ENCODE results near the gene IL21R.
"Not testable (repeated sequence)": the region's sequence is repeated elsewhere in the genome, so short reads cannot be mapped to it uniquely, and the experiment has no call there.

IL21R gene

DNA sequence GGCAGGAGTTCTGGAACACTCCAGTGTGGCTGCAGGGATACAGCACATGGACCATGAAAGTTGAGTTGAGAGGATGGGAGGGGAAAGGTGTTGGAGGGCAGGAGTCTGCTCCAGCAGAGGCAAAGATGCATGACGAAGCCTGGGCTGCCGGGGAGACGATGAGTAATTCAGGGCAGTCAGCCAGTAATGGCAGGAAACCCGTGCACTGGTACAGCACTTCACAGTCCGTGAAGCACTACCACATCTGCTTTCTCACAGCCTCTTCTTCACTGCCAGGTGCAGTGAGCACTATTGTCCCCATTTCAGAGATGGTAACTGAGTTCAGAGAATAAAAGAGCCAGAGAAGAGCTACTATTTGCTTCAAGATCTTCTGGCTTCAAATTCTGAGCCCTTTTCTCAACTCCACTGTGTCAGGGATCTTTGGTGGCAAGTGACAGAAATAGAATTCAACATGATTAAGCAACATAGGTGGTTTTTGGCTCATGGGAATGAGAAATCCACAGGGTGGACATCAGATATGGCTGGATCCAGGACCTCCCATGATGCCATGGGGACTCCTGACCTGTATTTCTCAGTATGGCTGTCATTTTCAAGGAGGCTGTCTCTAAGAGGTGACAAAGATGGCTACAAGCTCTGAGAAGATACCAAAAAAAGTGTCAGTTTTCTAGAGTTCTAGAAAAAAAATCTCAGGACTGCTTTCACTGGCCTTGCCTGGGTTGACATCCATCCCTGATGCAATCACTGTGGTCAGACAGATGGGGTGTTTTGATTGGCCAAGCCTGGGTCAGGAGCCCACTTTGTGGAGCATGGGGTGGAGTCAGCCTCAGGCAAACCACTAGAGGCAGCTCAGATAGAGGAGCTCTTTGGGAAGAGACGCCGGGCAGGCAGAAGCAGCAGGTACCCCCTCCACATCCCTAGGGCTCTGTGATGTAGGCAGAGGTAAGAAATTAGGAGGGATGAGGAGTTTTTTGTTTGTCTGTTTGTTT is 24.7 kb downstream of the IL21R start:
- DNase-seq (ENCODE audit: low read depth in 2 of 2), result peak; percentile 72 to 74

DNA sequence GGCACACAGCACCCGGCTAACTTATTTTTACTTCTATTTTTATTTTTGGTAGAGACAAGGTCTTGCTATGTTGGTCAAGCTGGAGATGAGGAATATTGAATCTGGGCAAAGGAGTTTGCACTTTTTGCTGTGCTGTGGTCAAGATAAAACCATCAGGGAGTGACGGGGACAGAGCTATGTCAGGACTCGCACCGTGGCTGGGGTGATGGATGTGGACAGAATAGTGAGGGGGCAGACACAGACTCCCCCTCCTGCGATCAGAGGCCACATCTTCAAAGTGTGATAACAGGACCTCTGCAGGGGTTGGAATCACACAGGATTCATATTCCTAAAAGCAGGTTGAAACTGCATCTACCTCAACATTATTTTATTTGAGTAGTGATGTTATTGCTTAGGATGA is 25.6 kb downstream of the IL21R start:
- DNase-seq (ENCODE audit: low read depth in 2 of 2), result no peak

DNA sequence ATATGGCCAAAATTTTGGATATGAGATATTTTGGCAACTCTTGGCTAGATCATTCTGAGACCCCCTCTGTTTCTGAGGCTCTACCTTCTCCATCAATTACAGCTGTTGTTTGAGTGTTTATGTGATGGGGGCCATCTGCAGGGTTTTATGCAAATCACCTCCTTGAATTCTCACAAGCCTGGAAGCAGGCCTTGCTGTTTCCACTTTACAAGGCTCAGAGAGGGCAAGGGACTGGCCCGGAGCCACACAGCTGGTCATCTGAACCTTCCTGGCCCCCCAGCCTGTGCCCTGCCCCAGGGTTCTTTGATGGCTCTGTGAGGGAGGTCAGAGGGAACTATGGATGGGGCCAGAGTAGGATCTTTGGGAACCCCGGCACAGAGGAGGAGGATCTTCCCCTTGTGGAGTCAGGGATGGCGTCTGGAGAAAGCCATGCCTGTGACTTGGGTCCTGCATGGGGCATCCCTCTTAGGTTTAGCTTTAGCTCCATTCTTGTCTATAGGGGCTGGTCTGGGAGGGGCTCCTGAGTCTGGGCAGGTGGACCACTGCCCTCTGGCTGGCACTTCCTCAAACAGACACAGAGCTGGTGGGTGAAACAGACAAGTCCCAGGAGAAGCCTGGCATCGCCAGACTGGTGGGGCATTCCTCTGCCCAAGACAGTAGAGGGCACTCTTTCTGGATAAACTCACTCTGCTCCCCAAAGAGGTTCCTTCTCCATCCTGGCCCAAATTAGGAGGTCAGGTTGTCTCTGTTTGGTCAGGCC is 26.2 kb downstream of the IL21R start:
- DNase-seq (ENCODE audit: low read depth in 2 of 2), result no peak

DNA sequence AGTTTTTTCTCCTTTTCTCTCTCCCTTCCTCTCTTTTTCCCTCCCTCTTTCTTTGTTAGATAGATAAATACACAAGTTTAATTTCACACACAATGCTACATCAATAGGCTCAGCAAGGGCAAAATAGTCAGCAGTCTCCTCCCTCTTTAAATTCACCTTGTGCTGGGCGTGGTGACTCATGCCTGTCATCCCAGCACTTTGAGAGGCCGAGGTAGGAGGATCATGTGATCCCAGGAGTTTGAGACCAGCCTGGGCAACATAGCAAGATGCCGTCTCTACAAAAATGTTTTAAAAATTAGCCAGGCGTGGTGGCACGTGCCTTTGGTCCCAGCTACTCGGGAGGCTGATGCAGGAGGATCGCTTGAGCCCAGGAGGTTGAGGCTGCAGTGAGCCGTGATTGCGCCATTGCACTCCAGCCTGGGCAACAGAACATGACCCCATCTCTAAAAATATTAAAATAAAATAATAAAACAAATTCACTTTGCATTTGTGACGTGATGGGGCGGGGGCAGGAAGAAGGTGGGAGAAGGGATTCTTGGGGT is 27.4 kb downstream of the IL21R start:
- DNase-seq (ENCODE audit: low read depth in 2 of 2), result no peak

DNA sequence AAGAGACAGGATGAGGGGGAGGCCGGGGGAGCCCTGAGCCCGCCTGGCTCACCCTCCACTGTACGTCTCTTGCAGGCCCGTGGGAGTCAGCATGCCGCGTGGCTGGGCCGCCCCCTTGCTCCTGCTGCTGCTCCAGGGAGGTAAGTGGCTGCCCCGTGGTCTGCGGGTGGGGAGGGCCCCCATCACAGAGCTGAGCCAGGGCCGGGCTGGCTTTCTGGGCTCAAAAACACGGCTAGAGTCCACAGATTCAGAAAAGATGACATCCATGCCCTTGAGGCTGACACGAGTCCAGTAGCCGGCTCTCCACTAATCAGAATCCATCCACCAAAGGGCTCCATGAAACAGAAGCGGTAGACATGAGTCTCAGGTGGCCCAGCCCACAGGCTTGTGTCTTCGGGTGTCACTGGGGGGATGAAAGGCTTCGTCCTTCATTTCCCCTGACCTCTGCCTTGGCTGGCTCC is 28.0 kb downstream of the IL21R start:
- no peak for DNase-seq (ENCODE audit: low read depth in 2 of 2)

DNA sequence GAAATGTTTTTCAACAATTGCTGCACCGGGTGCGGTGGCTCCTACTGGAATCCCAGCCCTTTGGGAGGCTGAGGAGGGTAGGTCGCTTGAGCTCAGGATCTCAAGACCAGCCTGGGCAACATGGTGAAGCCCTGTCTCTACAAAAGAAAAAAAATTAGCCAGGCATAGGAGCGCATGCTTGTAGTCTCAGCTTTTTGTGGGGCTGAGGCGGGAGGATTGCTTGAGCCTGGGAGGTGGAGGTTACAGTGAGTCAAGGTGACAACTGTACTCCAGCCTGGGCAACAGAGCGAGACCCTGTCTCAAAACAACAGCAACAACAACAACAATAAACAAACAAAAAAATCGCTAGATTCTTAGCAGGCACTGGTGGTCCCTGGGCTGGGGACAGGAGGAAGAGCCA is 28.5 kb downstream of the IL21R start:
- no peak for DNase-seq (ENCODE audit: low read depth in 2 of 2)

DNA sequence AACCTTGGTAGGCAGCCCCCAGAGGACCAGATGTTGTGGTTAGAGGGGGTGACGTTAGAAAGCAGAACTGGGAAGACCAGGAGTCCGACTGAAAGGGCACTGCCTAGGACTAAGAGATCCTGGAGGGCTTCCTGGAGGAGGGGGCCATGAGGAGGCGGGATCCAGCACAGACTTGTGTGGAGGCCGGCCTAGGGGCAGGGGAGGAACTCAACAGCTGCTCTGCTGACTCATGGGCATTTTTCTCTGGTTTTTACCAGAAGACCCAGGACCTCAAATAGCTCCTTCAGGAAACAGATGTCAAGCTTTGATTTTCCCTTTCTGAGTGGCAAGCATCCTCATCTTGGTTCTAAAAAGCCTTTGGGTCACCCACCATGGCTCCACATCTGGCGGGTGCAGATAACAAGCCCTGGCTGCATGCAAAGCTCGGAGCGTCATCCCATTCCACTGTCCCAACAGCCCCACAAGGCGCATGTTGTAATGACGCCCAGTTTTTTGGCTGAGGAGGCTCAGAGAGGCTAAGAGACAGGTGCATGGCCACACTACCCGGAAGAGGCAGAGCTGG is 29.0 kb downstream of the IL21R start:
- no peak for DNase-seq (ENCODE audit: low read depth in 2 of 2)

DNA sequence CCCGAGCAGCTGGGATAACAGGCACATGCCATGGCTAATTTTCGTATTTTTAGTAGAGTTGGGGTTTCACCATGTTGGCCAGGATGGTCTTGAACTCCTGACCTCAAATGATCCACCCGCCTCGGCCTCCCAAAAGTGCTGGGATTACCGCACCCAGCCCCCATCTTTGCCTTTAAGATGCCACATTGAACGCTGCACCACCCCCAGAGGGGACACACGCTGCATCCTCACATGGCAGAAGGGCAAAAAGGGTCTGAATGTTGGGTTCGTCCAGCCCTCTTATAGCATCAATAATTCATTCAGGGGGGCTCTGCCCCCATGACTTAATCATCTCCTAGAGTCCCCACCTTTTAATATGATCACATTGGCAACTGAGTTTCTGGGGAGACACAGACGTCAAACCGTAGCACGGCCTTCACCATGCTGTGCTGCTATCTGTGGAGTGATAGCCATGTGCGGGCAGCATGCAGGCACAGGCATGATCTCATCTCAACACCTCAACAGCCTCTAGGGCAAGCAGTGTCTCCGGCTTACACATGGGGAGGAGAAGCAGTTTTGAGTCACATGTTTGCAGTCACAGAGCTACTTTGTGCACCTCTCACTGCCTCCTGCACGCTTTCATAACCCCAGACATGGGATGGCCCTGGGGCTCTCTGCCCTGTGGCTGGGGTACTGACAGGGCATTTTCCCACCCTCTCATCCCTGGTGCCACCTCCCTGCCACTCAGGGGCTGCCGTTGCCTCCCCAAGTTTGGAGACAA is 30.0 kb downstream of the IL21R start:
- no peak for DNase-seq (ENCODE audit: low read depth in 2 of 2)

DNA sequence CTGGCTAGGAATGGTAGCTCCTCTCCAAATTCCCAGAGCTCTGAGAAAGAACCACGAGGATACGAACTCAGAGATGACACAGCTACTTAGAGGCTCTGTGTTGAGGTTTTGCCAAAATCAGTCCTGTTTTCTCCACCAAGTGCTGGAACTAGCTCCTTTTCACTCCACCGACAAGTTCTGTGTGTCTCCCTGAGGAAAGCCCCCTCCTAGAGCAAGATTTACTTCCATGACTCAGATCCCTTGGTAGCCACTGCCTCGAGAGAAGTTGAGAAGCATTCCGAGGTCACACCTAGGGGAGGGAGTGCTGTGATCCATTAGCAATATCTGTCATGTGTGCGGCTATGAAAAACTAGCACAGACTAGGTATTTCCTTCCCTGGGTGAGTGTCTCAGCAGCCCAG is 30.6 kb downstream of the IL21R start:
- no peak for DNase-seq (ENCODE audit: low read depth in 2 of 2)

DNA sequence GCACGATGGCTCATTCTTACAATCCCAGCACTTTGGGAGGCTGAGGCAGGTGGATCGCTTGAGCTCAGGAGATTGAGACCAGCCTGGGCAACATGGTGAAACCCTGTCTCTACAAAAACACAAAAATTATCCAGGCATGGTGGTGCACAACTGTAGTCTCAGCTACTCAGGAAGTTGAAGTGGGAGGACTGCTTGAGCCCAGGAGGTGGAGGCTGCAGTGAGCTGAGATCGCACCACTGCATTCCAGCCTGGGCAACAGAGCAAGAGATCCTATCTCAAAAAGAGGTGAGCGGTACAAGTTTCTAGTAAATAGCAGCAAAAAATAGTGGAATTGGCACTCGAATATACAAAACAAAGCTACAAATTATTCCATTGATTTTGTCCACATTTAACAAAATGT is 31.2 kb downstream of the IL21R start:
- DNase-seq (ENCODE audit: low read depth in 2 of 2), result not testable (repeated sequence)

DNA sequence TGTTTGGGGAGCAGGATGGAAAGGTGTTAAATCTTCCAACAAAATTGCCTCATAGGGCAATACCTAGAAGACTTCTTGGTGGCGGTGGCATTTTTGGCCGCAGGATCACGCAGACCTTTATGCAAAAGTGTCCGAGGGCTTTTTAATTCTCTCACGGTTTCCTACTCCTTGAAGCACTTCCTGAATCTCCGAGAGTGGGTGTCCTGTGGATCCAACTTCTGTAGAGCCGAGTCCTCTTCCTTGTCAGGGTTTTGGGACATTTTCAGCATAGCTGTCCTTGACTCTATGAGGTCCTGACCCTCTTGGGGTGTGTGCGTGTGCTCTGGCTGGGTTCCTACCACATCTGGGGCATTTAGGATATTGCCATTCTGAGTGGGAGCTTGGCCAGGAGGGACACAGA is 31.7 kb downstream of the IL21R start:
- DNase-seq (ENCODE audit: low read depth in 2 of 2), result no peak

DNA sequence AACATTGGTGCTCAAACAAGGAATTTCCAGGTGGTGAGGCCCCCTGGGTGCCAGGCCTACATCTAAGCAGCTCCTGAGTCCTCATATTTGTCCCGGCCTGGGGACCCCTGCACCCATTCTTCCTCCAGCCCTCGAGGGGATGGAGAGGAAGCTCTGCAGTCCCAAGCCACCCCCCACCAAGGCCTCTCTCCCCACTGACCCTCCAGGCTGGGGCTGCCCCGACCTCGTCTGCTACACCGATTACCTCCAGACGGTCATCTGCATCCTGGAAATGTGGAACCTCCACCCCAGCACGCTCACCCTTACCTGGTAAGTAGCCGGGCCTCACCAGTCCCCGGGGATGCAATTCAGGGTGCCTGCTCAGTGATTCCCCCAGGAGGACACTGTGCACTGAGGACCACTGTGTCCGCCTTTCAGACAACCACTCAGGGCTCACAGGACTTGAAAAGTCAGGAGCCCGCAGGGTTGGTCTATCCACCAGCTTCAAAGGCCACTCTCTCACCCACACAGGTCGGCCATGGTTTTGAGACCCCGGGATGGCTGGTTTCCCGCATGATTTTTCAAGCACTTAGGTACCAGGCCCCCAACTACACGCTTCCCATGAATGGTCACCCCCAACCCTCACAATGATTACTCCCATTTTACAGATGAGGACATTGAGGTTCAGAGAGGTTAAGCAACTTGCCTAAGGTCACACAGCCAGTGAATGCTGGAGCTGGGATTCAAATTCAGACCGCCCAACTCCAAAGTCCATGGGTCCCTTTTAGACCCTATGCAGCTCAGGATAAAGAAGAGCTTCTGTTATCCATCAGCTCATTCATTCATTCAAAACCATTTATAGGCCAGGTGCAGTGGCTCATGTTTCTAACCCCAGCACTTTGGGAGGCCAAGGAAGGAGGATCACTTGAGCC is 32.4 kb downstream of the IL21R start:
- no peak for DNase-seq (ENCODE audit: low read depth in 2 of 2)

DNA sequence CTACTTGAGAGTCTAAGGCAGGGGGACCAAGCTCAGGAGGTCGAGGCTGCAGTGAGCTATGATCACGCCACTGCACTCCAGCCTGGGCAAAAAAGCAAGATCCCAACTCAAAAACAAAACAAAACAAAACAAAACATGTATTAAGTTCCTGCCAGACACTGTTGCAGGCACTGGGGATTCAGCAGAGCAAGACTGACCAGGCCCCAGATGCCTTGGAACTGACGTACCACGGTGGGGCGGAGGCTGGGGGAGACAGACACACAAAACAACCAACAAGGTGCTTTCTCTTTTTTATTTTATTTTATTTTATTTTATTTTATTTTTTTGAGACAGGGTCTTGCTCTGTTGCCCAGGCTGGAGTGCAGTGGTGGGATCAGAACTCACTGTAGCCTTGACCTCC is 33.2 kb downstream of the IL21R start:
- not testable (repeated sequence) for DNase-seq (ENCODE audit: low read depth in 2 of 2)

DNA sequence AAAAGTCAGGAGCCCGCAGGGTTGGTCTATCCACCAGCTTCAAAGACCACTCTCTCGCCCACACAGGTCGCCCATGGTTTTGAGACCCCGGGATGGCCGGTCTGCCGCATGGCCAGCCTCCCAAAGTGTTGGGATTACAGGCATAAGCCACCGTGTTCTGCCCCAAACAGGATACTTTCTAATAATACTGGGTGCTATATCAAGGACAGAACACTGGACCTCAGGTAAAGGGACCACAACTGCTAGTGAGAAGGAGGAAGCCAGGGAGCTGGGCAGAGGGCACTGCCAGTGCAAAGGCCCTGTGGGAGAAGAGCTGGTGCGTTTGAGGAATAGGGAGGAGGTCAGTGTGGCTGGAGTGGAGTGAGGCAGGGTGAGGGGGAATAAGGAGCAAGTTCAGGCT is 34.1 kb downstream of the IL21R start:
- DNase-seq (ENCODE audit: low read depth in 2 of 2), result no peak

DNA sequence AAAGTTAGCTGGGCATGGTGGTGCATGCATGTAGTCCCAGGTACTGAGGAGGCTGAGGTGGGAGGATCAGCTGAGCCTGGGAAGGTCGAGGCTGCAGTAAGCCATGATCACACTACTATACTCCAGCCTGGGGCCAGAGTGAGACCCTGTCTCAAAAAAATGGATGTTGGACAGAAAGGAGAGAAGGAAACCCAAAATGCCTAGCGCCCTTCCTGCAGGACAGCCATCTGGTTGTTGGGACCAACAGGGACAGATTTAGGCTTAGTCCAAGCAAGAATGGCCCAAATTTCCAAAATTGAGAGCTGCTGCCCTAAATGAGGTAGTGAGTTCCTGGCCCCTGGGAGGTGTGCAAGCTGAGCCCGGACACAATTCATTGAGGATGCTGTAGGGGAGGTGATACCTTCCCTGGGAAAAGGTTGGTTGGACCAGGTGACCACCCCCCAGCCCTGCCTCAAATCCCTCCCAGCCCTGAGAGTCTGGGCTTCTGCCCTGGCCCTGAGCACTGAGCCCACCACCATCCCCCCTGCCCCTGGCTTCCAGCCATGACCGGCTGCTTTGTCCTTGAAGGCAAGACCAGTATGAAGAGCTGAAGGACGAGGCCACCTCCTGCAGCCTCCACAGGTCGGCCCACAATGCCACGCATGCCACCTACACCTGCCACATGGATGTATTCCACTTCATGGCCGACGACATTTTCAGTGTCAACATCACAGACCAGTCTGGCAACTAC is 35.1 kb downstream of the IL21R start:
- DNase-seq (ENCODE audit: low read depth in 2 of 2), result no peak

DNA sequence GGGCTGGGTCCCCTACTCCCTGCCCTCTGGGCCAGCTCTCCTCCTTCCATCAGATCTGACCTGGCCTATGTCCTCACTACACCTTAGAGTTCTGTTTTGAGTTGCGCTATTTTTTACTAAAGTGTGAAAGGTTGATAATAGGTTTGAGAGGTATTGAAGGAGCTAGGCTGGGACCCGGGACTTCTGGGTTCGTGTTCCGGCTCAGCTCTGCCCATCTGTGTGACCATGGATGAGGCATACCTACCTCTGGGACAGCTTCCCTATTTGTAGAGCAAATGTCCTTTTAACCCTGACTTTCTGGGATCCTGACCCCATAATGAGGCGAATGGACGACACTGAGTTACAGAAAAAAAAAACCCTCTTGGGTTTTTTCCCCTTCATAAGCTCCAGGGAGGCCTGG is 36.0 kb downstream of the IL21R start:
- DNase-seq (ENCODE audit: low read depth in 2 of 2), result no peak

DNA sequence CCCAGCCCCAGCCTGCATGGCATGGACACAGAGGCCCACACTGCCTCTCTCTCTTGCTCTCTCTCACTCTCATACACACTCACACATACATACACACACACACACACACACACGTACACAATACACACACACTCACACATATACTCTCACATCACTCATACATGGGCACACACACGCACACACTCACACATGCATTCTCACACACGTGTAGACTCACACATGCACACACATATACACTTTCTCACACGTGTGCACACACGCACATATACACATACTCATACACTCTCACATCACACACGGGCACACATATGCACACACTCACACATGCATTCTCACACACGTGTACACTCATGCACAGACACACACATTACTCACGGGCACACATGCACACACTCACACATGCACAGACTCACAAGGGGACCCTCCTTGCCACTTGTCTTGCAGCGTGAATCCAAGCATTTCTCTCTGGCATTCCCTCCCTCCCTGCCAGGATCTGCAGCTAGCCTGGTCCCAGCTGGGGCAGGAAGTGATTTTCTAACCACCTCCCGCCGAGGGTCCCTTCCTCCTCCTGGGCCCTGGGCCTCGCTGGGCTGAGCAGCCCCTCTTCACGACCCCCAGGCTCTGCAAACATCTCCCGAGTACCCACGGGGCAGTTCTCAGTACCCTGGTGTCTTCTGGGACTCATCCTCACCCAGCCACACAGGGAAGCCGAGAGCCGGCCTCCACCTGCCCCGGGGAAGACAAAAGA is 37.5 kb downstream of the IL21R start:
- DNase-seq (ENCODE audit: low read depth in 2 of 2), result no peak

DNA sequence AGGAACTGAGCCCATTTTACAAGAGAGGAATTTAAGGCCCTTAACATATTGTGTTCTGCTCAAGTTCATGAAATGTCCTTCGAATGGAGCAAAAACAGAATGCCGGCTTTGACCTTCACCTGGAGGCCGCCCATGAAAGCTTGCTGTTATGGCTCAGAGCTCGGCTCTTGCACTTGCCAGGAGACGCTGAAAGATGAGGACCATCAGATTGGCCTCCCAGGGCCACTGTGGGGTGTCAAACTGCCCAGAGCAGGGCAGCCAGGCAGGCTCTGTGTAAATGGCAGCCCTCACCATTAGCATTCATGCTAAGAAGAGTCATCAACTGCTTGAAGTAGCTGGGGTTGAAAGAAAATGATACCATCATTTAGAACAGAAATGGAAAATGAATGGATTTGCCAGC is 39.3 kb downstream of the IL21R start:
- no peak for DNase-seq (ENCODE audit: low read depth in 2 of 2)

DNA sequence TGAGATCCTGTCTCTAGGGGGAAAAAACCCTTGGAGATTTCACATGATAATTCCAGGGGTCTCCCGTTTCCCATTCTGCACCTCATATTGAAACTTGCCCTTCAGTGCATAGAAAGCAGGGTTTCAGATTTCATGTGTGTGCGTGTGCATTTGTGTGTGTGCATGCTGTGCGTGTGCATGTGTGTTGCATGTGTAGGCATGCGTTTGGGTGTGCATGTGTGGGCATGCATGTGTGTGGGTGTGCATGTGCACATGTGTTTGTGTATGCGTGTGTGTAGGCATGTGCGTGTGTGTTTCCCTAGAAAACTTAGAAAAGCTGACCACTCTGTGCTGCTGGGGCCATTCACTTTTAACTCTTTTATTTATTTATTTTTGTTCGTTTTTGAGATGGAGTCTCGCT is 40.0 kb downstream of the IL21R start:
- no peak for DNase-seq (ENCODE audit: low read depth in 2 of 2)

Data from stimulated activated CD8-positive, alpha-beta memory T cell treated with anti-CD3 and anti-CD28 coated beads, Interleukin-7, amount 100 ng/mL, for 4 hours (primary cell).